Kidney (tissue), 14 donors: Measurements from ENCODE around the gene FAM98C. TPM values are rescaled to one million over a fixed set of nuclear protein-coding genes. Genes with fewer than 3 reads are reported as not detected.

Experiments used
- DNase-seq, 5 donors: peaks; one replicate each; pipeline ENCODE4 v3.0.0-alpha.2; 2013 to 2020
- FAIRE-seq: peaks from 2 replicates; lab custom pipeline; 2012; peaks lifted over from hg19 to GRCh38; lab: Jason Lieb, UNC
- H3K27ac ChIP-seq, 2 donors: one replicate each; pipeline ENCODE4 v1.7.0; 2013; ENCODE audit warnings: low read depth in 2 of 2, low read length in 2 of 2, inconsistent platforms in 1 of 2
- H3K27me3 ChIP-seq: one replicate; pipeline ENCODE4 v1.7.1; 2013; ENCODE audit warnings: low read length, inconsistent platforms; ENCODE audit not compliant: control insufficient read depth, insufficient read depth
- H3K36me3 ChIP-seq, 3 donors: one replicate each; pipeline versions ENCODE4 v1.7.0 to v1.7.1; 2013; ENCODE audit warnings: low read length in 3 of 3, control low read depth in 1 of 3, inconsistent platforms in 1 of 3; ENCODE audit not compliant: insufficient read depth in 3 of 3, control insufficient read depth in 2 of 3
- H3K4me1 ChIP-seq, 3 donors: one replicate each; pipeline versions ENCODE4 v1.7.0 to v1.7.1; 2013; ENCODE audit warnings: low read length in 3 of 3, inconsistent platforms in 1 of 3, low read depth in 1 of 3; ENCODE audit not compliant: control insufficient read depth in 2 of 3, insufficient read depth in 2 of 3
- H3K4me3 ChIP-seq, 3 donors: one replicate each; pipeline versions ENCODE4 v1.7.0 to v1.8.1; 2013; ENCODE audit warnings: low read length in 3 of 3, control low read depth in 1 of 3, inconsistent platforms in 1 of 3
- H3K9ac ChIP-seq, 3 donors: one replicate each; pipeline versions ENCODE4 v1.7.0 to v1.7.1; 2013; ENCODE audit warnings: low read length in 3 of 3, control low read depth in 1 of 3, inconsistent platforms in 1 of 3
- H3K9me3 ChIP-seq, 3 donors: one replicate each; pipeline versions ENCODE4 v1.7.0 to v1.7.1; 2013; ENCODE audit warnings: low read length in 3 of 3, control low read depth in 1 of 3, inconsistent platforms in 1 of 3; ENCODE audit not compliant: control insufficient read depth in 2 of 3, insufficient read depth in 1 of 3
- intact Hi-C: fragments of 100-400 bp; cut with DNase I; formaldehyde crosslinking; loops from one replicate; pipeline ENCODE4 v1.11.1; 2022
- polyA plus RNA-seq: library from polyadenylated mRNA; stranded (reverse); fragments of 350-450 nt; fragmentation: Illumina TruSeq; extraction: RNeasy Lipid Tissue Mini Kit (QIAGEN cat#74804); gene quantifications from one replicate; pipeline ENCODE4 v1.2.3, GENCODE V29; 2014; ENCODE audit warnings: low read depth, low replicate concordance; ENCODE audit not compliant: insufficient read depth
- total RNA-seq: library from RNA; stranded (reverse); fragmentation: NEBNext Ultra II Directional; extraction: Animal tissue kit (Norgen Biotek cat#: 25700); gene quantifications from one replicate; pipeline ENCODE4 v1.2.1, GENCODE V29; 2021
- TF ChIP-seq, protein P1 (sequence below): IDR thresholded peaks from 3 replicates; pipeline ENCODE4 v1.5.1; 2012; ENCODE audit warnings: mild to moderate bottlenecking, moderate library complexity, borderline replicate concordance; ENCODE audit not compliant: insufficient read depth; ENCODE audit errors: extremely low read depth
- donor health status: control.
- donor health status: control.
- donor health status: control.
- donor health status: control.
- donor health status: control.
- donor health status: DM: yes; HTN: yes; CAD: no.
- donor health status: Normal renal cell carcinoma (clear cell type).

The FAM98C gene
- total and polyA plus RNA-seq, 2 donors from 2014 or later = 22.3 to 25.2 TPM

DNA sequence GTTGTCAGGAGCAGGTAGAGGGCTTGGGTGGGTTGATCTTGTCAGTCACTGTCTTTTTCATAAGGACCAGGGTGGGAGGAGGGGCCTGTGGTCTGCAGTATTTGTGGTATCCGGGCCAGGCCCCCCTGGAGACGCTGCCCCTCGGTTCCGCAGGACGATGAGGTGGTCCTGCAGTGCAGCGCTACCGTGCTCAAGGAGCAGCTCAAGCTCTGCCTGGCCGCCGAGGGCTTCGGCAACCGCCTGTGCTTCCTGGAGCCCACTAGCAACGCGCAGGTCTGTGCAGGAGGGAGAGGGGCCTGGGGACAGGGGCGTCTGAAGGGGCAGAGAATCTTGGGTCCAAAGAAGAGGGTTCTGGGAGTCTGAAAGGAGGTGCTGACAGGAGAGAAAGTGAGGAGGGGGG, 37.7 kb downstream of the FAM98C start:
- no peak overlapping the region for H3K9ac ChIP-seq
- DNase-seq (no peak), FAIRE-seq (no peak)
- H3K4me1 ChIP-seq = no peaks in the 10 kb centered on the region
- TF ChIP-seq, protein P1, sequence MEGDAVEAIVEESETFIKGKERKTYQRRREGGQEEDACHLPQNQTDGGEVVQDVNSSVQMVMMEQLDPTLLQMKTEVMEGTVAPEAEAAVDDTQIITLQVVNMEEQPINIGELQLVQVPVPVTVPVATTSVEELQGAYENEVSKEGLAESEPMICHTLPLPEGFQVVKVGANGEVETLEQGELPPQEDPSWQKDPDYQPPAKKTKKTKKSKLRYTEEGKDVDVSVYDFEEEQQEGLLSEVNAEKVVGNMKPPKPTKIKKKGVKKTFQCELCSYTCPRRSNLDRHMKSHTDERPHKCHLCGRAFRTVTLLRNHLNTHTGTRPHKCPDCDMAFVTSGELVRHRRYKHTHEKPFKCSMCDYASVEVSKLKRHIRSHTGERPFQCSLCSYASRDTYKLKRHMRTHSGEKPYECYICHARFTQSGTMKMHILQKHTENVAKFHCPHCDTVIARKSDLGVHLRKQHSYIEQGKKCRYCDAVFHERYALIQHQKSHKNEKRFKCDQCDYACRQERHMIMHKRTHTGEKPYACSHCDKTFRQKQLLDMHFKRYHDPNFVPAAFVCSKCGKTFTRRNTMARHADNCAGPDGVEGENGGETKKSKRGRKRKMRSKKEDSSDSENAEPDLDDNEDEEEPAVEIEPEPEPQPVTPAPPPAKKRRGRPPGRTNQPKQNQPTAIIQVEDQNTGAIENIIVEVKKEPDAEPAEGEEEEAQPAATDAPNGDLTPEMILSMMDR = no peak
- no peaks in the 10 kb centered on the region for H3K9me3 ChIP-seq
- no peak overlapping the region for H3K4me3 ChIP-seq
- intact Hi-C loops = no loop called here
- H3K36me3 ChIP-seq = no peaks in the 10 kb centered on the region
- H3K27ac ChIP-seq = no peak overlapping the region
- no peaks in the 10 kb centered on the region for H3K27me3 ChIP-seq

DNA sequence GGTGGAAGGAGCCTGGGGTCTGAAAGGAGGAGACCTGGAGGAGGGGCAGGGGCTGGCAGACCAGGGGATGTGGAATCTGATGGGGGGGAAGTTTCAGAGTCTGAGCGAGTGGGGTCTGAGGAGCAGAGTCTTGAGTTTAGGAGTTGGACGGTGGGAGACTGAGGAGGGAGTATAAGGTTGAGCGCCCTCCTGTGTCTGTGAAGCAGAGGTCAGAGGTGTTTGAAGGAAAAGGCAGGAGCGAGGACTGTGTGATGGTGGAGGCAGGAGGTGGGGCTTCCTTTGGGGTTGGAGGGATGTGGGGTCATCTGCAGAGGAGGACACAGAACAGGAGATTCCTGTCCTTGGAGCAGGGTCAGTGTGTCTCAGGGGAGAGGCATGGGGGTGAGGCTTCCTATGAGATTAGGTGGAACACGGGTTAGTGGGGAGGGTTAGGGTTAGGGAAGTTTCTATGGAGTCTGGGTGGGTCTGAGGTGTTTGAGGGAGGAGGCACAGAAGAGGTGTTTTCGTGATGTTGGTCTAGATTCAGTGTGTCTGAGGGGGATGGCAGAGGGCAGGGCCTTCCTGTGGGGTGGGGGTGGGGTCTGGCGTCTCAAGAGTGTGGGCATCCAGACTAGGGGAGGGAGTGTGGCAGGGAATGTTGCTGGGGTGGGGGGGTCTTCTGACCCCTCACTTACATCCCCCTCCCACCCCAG, 38.9 kb downstream of the FAM98C start:
- Histone ChIP-seq H3K9ac (no peak overlapping the region), H3K27ac (no peak overlapping the region), H3K4me1 (no peaks in the 10 kb centered on the region), H3K4me3 (no peak overlapping the region), H3K9me3 (no peaks in the 10 kb centered on the region), H3K36me3 (no peaks in the 10 kb centered on the region), H3K27me3 (no peaks in the 10 kb centered on the region)
- TF ChIP-seq, protein P1 = no peak
- DNase-seq = no peak
- intact Hi-C loops = no loop called here
- no peak for FAIRE-seq

DNA sequence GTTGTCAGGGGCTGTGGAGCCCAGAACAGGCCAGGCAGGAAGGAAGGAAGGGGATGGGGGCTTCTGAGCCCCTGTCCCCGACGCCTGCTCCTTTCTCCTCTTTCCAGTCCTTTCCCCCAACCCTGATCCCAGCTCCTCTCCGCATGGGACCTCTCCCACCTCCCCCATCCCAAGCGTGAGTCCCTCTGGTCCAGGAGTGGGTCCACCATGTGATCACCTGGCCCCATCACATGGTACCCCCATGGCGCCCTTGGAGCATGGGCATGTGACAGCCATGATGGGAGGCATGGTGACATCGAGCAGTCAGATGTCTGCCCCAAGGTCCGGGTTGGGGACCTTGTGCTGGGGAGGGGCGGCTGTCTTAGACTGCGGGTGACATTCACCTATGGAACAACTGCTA, 39.8 kb downstream of the FAM98C start:
- no peaks in the 10 kb centered on the region for H3K9me3 ChIP-seq
- intact Hi-C loops = no loop called here
- H3K27me3 ChIP-seq = no peaks in the 10 kb centered on the region
- no peaks in the 10 kb centered on the region for H3K4me1 ChIP-seq
- H3K27ac ChIP-seq = no peak overlapping the region
- FAIRE-seq (no peak), DNase-seq (no peak)
- H3K4me3 ChIP-seq = no peak overlapping the region
- no peak overlapping the region for H3K9ac ChIP-seq
- H3K36me3 ChIP-seq = no peaks in the 10 kb centered on the region
- TF ChIP-seq, protein P1 = no peak

DNA sequence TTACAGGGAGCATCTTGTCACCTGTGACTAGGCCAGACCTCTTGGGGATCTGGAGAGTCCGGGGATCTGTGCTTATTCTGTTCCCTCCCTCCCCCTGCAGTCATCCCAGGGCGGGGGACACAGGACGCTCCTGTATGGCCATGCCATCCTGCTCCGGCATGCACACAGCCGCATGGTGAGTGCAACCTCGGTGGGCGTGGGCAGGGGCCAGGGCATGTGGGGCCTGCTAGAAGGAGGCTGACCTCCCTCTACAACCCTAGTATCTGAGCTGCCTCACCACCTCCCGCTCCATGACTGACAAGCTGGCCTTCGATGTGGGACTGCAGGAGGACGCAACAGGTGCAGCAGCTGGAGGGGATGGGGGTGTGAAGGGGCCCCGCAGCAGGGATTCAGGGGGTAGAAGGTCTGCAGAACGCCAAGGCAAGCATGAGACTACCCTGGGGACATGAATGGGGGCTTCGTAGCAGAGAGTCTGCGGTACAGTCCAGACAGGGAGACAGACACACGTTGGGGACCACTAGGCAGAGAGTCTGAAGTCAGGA, 40.6 kb downstream of the FAM98C start:
- Histone ChIP-seq H3K27me3 (no peaks in the 10 kb centered on the region), H3K9me3 (no peaks in the 10 kb centered on the region), H3K4me1 (no peaks in the 10 kb centered on the region), H3K4me3 (no peak overlapping the region), H3K27ac (no peak overlapping the region), H3K36me3 (no peaks in the 10 kb centered on the region), H3K9ac (no peak overlapping the region)
- DNase-seq (no peak), FAIRE-seq (no peak)
- TF ChIP-seq, protein P1 = no peak
- intact Hi-C loops = no loop called here
